HG03378 (cell line): ENCODE results near the gene KRTAP1-5.
"Not testable (repeated sequence)": the region's sequence is repeated elsewhere in the genome, so short reads cannot be mapped to it uniquely, and the experiment has no call there.

Experiments
- ATAC-seq: cut with Tn5 transposase; IDR thresholded peaks from one replicate; pipeline ENCODE4 v1.9.1; 2021; ENCODE audit warnings: mild to moderate bottlenecking, moderate library complexity; ENCODE audit not compliant: unreplicated experiment

The KRTAP1-5 gene

DNA sequence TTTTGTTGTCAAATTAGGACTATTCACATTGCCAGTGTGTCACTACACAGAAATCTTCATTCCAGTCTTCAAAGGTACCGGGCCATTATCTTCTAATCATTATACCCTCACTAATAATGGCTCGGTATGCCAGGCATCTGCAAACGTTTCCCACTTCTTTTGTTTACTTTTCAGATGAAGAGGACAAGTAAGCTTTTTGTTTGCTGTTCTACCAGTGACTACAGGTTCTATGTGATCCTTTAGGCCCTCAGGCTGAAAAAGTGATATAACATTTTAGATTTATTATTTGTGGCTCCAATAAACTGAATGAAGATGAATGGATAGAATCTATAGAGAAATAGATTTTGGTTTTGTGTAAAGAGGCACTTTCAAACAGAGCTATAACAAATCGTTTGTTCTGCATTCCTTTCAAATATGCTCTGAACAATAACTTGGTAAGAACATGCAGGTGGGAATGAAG, 17.7 kb downstream of the KRTAP1-5 start:
- ATAC-seq, result no peak

DNA sequence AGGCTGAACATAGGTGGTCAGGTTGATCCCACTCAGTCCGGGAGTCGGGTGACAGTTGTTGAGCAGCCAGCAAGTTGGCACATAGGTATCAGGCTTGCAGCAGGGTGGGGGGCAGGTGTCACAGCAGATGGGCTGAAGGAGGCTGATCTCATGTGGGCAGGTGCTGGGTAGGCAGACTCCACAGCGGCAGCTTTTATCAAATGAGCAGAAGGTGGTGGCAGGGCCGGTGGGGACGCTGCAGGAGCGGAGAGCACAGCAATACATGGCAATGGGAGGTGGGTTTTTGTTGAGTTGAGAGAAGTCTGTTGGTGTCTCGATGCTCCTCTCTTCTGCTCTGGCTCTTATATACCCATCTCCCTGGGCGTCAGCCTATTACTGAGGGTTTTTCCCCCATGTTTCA, 18.2 kb downstream of the KRTAP1-5 start, which contains the start of gene KRTAP3-1:
Gene KRTAP3-1, minus strand, starts transcription at position 318 of the 400 bp plus-strand sequence. Its CDS starts 54 bp downstream, at position 264.
- no peak for ATAC-seq

DNA sequence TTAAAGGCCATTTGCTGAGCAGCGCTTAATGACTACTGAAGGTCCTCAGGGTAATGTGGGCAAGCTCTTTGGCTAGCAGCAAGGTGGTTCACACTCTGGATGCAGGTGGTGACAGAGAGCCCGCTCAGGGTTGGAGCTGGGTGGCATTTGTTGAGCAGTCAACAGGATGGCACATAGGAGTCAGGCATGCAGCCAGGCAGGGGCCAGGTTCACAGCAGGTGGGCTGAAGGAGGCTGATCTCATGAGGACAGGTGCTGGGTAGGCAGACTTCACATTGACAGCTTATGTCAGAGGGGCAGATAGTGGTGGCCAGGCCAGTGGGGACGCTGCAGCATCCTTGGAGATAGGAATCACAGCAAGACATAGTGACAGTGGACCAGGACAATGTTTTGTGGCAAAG, 22.6 kb downstream of the KRTAP1-5 start:
- ATAC-seq, result no peak

DNA sequence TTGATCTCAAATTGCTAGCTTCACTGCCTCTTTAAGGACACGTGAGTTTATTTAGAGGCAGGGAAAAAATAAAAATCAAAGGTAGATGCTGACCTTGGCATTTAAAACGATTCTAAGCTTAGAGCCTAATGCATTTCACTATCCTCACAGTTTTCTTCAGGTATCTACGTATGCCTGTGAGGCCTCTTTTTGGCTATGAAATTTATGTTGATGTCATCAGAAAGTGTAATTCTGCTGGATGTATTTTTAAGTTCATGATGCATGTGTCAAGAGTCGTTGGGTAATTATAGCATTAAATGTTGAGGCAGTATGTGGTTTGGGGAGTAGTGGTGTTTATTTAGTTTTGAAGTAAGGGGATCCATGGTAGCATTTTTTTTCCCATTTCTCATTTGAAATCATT, 23.1 kb downstream of the KRTAP1-5 start:
- ATAC-seq, result no peak

DNA sequence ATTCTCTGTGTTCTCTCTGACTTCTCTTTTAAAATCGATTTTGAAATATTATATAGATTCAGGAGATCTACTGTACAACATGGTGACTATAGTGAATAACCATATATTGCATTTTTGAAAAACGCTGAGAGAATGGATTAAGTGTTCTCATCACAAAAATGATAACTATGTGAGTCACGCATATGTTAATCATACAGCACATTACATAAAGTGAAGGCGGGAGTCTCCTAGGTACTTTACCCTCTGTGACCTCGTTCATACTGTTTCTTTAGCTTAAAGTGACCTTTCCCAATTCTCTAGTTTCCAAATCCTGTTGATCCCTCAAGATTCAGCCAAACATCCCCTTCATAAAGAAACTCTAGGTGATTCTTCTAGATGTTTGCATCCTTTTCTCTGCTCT, 24.2 kb downstream of the KRTAP1-5 start:
- no peak for ATAC-seq

DNA sequence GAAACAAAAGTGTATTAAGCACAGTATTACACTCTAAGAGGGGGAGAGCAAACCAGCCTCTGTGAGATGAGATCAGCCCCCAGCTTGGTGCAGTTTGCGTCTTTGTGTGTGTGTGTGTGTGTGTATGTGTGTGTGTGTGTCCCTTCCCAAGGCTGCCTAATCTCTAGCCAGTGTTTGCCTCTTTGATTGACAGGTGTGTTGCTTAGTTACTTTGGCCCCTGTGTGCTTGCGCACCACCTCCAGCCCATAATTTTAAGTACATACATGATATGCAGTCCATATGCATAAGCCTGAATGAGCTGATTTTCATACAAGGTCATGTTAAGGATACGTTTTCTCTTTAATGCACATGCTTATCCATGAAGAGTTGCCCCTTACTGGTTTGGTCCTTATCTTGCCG, 25.2 kb downstream of the KRTAP1-5 start:
- ATAC-seq, result no peak

DNA sequence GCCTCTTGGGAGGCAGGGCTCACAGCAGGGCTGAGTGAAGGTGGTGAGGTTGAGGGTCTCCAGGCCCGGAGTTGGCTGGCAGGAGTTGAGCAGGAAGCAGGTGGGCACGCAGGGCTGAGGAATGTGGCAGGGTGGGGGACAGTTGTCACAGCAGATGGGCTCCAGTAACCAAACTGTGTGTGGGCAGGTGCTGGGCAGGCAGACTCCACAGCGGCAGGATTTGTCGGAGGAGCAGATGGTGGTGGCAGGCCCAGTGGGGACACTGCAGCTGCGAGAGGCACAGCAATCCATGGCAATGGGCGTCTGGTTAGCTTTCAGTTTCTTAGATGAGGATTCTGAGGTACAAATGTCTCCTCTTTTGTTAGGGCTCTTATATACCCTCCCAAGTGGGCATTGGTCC, 27.4 kb downstream of the KRTAP1-5 start, which contains the start of gene KRTAP3-2:
Gene KRTAP3-2, minus strand, starts transcription at position 344 of the 400 bp plus-strand sequence. Its CDS starts 53 bp downstream, at position 291.
- ATAC-seq, result not testable (repeated sequence)

DNA sequence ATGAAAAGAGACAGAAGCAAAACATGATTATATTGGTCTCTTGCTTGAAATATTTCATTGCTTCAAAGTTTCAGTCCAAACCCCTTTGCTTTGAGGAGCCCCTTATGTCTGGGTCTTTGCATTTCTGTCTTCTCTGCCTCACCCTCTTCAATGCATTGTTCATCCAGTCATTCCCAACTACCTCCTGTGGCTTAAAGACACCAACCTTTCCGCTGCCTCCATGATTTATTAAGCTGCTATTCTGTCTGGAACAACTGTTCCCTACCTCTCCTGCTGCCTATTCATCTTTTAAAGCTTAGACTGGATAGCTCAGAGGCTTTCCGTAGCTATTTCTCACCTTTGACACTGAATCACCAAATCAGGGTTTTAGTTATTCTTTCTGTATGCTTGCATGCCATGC, 29.6 kb downstream of the KRTAP1-5 start:
- ATAC-seq, result no peak

DNA sequence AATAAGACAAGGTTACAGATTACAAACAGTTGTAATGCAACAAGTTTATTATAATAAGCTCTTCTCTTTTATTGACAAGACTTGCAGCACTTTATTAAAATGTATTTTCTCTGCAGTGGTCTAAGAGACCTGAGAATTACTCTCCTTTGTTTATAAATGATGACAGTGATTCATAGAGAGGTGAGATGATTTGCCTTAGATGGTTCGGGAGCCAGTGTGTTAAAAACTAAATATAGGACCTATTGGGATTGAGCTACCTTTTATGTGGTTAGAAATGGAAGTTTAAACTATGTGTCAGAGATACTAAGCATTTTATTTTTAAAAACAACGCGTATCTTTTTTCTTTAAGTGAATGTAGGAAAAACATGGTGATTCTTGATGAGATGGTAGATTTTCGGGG, 30.2 kb downstream of the KRTAP1-5 start:
- ATAC-seq, result no peak

DNA sequence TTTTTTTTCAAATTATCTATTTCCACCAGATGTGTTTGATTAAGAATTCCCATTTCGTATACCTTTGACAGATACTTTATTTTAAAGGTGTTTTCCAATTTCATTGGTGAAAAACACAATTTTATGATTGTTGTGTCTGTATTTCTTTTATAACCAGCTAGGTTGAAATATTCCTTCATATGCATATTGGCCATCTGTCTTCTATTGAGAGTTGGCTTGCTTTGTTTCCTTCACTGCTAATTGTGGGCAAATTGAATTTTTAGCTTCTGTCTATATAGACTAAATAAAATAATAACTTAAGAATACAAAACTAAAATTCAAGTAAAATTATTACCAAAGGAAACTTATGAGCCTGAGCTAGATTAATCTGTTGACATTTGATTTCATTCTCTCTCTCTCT, 31.9 kb downstream of the KRTAP1-5 start:
- ATAC-seq, result no peak

DNA sequence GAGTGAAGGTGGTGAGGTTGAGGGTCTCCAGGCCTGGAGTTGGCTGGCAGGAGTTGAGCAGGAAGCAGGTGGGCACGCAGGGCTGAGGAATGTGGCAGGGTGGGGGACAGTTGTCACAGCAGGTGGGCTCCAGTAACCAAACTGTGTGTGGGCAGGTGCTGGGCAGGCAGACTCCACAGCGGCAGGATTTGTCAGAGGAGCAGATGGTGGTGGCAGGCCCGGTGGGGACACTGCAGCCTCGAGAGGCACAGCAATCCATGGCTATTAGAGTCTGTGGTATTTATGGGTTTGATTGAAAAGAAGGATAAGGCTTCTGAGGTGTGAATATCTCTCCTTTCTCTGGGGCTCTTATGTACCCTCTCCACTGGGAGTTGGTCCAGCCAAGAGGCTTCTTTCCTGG, 33.2 kb downstream of the KRTAP1-5 start, which contains the start of gene KRTAP3-3:
Gene KRTAP3-3, minus strand, starts transcription at position 326 of the 400 bp plus-strand sequence. Its CDS starts 67 bp downstream, at position 259.
- ATAC-seq, result no peak

DNA sequence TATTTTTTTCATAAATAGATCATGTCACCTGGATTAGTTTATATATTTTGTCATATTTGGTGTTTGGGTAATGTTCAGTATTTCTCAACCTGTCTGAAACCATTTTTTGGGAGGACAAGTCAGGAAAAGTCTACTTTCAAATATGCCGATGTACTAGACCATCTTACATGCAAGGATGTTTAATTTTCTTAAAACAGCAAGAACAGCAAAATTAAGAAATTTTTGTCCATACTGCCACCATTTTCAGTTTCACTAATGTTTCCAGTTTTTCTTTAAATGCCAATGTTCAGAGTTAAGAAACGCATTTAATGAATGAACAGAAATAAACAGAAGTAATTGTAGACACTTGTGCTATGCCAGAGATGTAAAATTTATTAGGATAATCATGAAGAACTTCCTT, 33.9 kb downstream of the KRTAP1-5 start:
- no peak for ATAC-seq

DNA sequence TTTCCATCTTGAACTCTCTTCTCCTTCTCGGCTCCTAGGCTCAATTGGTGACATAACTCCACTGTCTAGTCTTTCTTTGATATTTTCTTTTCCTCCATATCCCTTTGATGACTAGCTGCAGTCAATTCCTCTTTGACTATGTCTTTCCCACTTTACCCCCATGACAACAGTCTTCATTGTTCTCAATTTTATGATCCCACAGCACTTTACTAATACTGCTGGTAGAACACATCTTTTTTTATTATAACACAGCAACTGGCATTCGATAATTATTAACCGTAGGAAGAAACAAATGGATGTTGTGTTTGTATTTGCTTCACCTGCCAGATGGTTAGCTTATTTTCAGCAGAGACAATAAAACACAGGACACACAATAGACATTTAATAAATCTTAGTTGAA, 34.3 kb downstream of the KRTAP1-5 start:
- no peak for ATAC-seq

DNA sequence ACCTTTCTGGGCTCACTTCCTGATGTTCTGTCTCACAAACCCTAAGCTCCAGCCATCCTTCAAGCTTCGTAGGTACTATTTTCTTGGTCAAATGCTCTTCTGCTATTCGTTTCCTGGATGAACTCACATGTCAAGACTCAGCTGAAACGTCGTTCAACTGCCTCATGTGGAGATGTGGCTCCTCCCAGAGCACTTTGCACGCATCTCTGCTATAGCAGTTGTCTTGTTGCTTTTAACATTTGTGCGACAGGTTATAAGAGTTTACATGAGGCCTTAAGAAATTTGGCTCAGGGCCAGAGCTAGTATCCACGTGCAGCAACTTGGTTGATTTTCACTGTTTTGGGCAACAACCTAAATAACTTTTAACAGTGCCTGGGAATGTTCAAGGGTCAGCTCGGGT, 40.1 kb downstream of the KRTAP1-5 start:
- ATAC-seq, result no peak

DNA sequence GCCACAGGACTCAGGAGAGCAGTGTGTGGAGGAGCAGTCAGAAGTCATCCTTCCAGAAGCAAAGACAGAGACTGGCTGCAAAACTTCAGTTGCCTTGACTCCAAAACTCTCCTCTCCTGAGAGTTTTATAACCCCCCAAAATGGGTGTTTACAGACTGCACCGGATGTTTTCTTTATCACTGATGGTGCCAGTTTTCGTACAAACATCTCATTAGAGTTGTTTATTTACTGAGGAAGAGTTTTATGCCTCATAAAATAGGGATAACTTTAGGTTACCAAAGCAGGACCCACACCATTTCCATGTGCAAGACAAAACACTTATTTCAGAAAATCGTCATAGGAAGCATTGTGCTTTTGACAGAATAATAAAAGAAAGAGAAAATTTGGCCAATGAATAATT, 42.8 kb downstream of the KRTAP1-5 start, which contains the start of gene KRT40:
Gene KRT40, minus strand, starts transcription at position 101 of the 400 bp plus-strand sequence. Its CDS starts 53 bp downstream, at position 48.
- no peak for ATAC-seq

DNA sequence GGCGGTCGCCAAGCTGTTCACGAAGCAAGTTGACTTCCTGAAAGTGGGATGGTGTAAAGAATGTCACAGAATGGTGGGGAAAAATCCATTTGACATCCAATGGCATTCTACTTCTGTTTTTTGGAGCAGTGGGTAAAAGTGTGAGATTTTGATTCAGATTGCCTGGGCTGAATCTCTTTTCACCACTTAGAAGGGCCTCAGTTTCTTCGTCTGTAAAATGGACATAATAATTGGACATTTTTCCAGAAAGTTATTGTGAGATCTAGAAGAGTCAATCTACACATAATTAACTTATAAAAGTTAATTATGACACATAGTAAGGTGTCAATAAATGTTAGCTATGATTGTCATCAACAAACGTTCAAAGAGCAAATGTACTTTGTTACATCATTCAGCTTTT, 45.9 kb downstream of the KRTAP1-5 start:
- no peak for ATAC-seq

DNA sequence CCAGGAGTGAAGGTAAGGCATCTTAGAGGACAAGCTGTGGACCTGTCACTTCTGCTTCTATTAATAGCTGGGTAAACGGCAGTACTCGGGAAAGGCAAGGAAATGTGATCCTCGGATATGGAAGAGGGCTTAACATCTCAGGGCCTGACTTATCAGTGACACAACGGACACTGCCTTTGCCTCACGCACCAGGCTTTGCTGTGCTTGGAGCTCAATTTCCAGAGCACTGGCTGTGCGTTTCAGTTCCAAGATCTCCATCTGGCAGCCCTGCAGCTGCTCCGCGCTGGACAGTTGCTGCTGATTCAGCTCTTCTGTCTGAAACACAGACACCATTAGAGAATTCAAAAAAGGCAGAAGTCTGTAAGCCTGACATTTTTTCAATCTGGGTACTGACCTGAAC, 46.4 kb downstream of the KRTAP1-5 start:
- no peak for ATAC-seq

DNA sequence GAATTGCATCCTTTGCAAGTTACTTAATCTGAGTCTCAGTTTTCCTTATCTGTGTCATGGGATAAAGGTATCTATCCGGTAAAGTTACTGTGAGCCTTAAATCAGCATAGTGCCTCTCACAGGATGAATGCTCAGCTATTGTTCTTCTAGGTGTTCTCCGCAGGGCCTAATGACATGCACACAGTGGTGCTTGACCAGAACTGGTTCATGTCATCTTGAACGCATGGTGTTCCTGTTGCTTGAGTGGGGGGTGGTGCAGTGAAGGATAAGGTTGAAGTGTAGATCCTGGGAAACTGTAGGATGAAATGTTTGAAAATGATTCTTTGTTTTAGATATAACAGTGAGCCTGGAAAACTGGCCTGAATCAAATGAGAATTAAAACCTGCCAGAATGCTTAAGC, 46.9 kb downstream of the KRTAP1-5 start:
- ATAC-seq, result no peak

DNA sequence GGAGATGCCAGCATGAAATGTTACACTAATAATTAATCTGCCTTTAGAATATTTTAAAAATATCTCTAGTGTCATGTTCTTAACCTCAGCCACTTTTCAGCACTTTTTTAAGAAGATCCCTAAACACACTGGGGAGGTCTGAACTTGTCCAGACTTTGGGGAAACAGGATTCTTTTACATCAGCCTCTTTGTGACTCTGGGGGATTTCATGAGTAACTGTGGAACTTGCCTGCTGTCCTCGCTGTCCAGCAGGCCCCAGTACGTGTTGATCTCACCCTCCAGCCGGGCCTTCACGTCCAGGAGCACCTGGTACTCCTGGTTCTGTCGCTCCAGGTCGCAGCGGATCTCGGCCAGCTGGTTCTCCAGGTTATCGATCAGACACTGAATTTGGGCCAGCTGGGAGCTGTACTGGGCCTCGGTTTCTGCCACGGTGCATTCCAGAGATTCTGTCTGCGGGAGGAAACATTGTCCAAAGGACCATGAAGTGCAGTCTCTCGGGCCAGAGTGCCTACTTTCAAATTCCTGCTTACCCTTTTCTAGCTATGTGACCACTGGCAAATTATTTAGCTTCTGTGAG, 48.3 kb downstream of the KRTAP1-5 start:
- ATAC-seq, result no peak
